Mucosa of descending colon (tissue), 3 donors: Measurements from ENCODE around the gene CD24. TPM values are rescaled to one million over a fixed set of nuclear protein-coding genes. Genes with fewer than 3 reads are reported as not detected.
"Not testable (repeated sequence)": the region's sequence is repeated elsewhere in the genome, so short reads cannot be mapped to it uniquely, and the experiment has no call there.

ENCODE experiments used
- ATAC-seq: fragments of 200-7000 bp; cut with Tn5 transposase; one replicate; pipeline ENCODE4 v1.9.1; 2020; ENCODE audit warnings: mild to moderate bottlenecking, moderate library complexity
- DNase-seq, 3 donors: peaks; one replicate each; pipeline ENCODE4 v3.0.0-alpha.2; 2020
- H3K36me3 ChIP-seq: fragments of 200-600 bp; one replicate; pipeline ENCODE4 v1.8.0; 2021; ENCODE audit warnings: low read depth, mild to moderate bottlenecking
- H3K4me1 ChIP-seq: fragments of 200-600 bp; one replicate; pipeline ENCODE4 v1.8.0; 2021; ENCODE audit warnings: low read depth, mild to moderate bottlenecking
- H3K4me3 ChIP-seq: fragments of 200-600 bp; one replicate; pipeline ENCODE4 v1.8.0; 2021; ENCODE audit warnings: mild to moderate bottlenecking
- H3K9me3 ChIP-seq: fragments of 200-600 bp; one replicate; pipeline ENCODE4 v1.8.0; 2021; ENCODE audit warnings: mild to moderate bottlenecking
- intact Hi-C, 2 donors: fragments of 100-400 bp; cut with DNase I in 1 of 2; cut with micrococcal nuclease in 1 of 2; formaldehyde crosslinking; loops; one replicate each; pipeline versions ENCODE4 v1.11.0 to v1.11.1; 2022; cut with DNase I, micrococcal nuclease
- total RNA-seq, 3 donors: library from RNA; stranded (reverse); fragmentation: NEBNext Ultra II Directional in 2 of 3; extraction: Animal tissue kit (Norgen Biotek cat#: 25700) in 2 of 3; gene quantifications; one replicate each; pipeline versions ENCODE4 v1.2.1 to v1.2.4, GENCODE V29; 2021 to 2023
- TF ChIP-seq, protein P1 (sequence below): fragments of 200-600 bp; IDR thresholded peaks from one replicate; pipeline ENCODE4 v1.8.0; 2022; ENCODE audit warnings: antibody characterized with exemption, mild to moderate bottlenecking
- donor health status: DM: no; HTN: no; CAD: no; lungs with moderate emphysema.
- donor health status: DM: no; HTN: no; CAD: no.
- donor health status: DM: no; HTN: yes; CAD: no.

The CD24 gene
- total RNA-seq, 3 donors from 2014 or later = 968 to 2,235 (median 1,593) TPM

DNA sequence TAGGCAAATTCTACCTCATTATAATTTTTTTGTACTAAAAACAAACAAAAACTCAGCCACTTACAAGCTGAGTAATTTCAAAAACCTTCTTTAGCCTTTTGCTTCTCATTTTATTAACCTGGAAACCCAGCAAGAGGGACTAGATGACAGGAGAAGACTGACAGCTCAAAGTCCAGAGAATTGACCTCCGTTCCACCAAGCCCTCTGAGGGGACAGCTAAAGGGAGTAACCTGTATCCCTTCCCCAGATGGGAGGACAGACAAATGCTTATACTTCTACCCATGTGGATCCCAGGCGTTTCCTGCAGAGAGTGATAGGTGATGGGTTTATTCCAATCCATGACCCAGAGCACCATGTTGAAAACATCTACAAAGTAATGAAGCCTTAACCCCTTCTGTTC is 35.0 kb upstream of the CD24 start:
- H3K36me3 ChIP-seq = no peaks in the 10 kb centered on the region
- intact Hi-C loops = no loop called here
- no peaks in the 10 kb centered on the region for H3K9me3 ChIP-seq
- ATAC-seq (no peak), DNase-seq (no peak)
- TF ChIP-seq, protein P1, sequence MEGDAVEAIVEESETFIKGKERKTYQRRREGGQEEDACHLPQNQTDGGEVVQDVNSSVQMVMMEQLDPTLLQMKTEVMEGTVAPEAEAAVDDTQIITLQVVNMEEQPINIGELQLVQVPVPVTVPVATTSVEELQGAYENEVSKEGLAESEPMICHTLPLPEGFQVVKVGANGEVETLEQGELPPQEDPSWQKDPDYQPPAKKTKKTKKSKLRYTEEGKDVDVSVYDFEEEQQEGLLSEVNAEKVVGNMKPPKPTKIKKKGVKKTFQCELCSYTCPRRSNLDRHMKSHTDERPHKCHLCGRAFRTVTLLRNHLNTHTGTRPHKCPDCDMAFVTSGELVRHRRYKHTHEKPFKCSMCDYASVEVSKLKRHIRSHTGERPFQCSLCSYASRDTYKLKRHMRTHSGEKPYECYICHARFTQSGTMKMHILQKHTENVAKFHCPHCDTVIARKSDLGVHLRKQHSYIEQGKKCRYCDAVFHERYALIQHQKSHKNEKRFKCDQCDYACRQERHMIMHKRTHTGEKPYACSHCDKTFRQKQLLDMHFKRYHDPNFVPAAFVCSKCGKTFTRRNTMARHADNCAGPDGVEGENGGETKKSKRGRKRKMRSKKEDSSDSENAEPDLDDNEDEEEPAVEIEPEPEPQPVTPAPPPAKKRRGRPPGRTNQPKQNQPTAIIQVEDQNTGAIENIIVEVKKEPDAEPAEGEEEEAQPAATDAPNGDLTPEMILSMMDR = no peak
- no peak overlapping the region for H3K4me3 ChIP-seq
- H3K4me1 ChIP-seq = no peaks in the 10 kb centered on the region

DNA sequence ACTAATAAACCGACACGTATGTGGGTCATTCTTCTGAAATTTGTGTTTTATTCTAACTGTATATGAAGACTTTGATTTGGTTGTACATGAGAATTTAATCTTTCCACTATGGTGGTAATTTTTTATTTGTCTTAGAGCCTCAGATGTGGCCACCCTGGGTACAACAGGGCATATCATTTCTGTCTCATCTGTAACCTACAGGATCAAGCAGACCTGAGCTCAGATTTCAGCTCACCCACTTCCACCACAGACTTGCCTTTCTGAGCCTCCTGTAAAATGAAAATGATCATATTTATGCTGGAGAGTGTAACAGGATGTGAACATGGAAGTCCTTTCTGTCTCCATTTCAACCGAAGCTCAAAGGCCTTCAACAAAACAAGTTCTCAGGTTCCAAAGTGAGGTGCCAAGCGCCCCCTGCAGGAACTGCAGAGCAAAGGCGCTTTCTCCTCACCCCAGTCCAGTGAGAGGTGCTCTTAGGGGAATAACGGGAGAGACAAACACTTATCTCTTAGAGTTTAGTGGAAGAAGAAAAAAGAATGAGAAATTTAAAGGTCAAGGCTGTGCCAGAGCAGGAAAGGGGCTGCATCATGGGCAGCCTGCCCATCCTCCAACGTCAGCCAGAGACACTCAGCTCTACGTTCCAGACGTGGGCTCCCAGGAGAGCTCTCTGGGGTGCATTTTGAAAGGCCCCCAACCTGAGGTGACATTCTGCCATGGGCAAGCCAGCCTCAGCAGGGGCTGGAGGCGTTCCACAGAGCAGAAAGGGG is 23.0 kb upstream of the CD24 start:
- DNase-seq = peak in 2 of 3 donors; percentile 59 to 80

DNA sequence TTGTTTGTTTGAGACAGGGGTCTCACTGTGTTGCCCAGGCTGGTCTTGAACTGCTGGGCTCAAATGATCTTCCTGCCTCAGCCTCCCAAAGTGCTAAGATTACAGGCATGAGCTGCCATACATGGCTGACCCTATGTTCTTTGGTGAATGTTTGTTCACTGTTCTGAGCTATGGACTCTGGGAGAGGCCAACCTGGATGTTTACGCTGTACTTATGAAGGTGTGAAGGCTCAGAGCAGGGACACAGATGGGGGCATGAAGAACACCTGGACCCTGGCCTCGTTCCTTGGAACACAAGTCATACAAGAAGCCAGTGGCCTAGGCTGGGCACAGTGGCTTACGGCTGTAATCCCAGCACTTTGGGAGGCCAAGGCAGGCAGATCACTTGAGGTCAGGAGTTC is 21.1 kb upstream of the CD24 start:
- intact Hi-C loops = loop anchor here in 1 of 2 donors (10.0 kb wide), 1 partner anchor 561 kb away; no protein-coding TSS in a partner anchor
- H3K36me3 ChIP-seq = no peaks in the 10 kb centered on the region
- H3K4me1 ChIP-seq = no peaks in the 10 kb centered on the region
- TF ChIP-seq, protein P1 = no peak
- no peak for ATAC-seq
- H3K4me3 ChIP-seq = no peak overlapping the region
- no peaks in the 10 kb centered on the region for H3K9me3 ChIP-seq
- no peak for DNase-seq

More for the DNA sequence above, 23.0 kb upstream of the CD24 start:
- TF ChIP-seq, protein P1 = peak; percentile 77
- ATAC-seq = peak; percentile 89
- intact Hi-C loops = loop anchor here in 1 of 2 donors (10.0 kb wide), 1 partner anchor 563 kb away; no protein-coding TSS in a partner anchor
- no peaks in the 10 kb centered on the region for H3K4me1 ChIP-seq
- no peak overlapping the region for H3K4me3 ChIP-seq
- no peaks in the 10 kb centered on the region for H3K9me3 ChIP-seq
- no peaks in the 10 kb centered on the region for H3K36me3 ChIP-seq

DNA sequence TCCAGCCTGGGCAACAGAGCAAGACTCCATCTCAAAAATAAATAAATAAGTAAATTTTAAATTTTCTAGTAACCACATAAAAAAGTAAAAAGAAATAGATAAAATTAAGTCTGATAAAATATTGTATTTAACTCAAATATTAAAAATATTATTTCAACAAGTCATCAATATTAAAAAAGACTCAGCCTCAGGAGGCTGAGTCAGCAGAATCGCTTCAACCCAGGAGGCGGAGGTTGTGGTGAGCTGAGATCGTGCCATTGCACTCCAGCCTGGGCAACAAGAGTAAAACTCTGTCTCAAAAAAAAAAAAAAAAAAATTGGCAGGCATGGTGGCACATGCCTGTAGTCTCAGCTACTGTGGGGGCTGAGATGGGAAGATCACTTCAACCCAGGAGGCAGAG is 15.2 kb upstream of the CD24 start:
- not testable (repeated sequence) for H3K36me3 ChIP-seq, H3K9me3 ChIP-seq, DNase-seq, ATAC-seq, H3K4me1 ChIP-seq, H3K4me3 ChIP-seq
- intact Hi-C loops = loop anchor here (10.0 kb wide), 2 partner anchors 555 to 655 kb away; no protein-coding TSS in a partner anchor

DNA sequence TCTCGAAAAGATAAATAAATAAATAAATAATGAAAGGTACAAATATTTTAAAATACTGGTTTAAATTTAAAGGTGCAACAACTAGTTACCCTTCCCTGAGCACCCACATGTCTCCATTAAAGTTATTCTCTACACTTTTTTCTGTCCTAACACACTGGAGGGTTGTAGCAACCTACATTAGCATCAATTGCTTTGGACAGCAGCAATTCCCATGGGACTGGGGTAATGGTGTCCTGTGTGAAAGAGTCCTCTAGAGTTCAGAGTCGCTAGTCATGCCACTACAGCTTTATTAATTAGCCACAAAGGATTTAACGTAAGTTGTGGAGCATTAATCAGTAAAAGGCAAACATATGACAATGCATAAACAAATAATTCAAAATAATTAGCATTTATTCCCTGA is 14.1 kb upstream of the CD24 start:
- no peaks in the 10 kb centered on the region for H3K9me3 ChIP-seq
- H3K36me3 ChIP-seq = no peaks in the 10 kb centered on the region
- TF ChIP-seq, protein P1 = no peak
- no peaks in the 10 kb centered on the region for H3K4me1 ChIP-seq
- H3K4me3 ChIP-seq = no peak overlapping the region
- DNase-seq (no peak), ATAC-seq (no peak)
- intact Hi-C loops = loop anchor here in 1 of 2 donors (10.0 kb wide), 1 partner anchor 654 kb away; no protein-coding TSS in a partner anchor

DNA sequence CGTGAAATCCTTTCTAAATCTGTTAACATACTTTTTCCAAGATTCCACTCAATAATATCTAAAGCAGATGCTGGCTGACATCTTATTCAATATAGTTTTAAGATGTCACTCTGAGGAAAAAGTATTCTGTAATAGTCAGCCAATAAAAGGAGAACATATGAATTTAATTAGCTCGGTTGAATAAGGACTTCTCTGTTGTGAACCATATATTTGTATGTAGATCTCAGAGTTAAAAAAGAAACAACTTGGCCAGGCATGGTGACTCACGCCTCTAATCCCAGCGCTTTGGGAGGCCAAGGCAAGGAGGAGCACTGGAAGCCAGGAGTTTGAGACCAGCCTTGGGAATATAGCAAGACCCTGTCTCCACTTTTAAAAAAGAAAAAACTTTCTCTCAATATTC is 7.4 kb upstream of the CD24 start:
- intact Hi-C loops = loop anchor here in 1 of 2 donors (10.0 kb wide), 1 partner anchor 647 kb away; no protein-coding TSS in a partner anchor
- no peaks in the 10 kb centered on the region for H3K36me3 ChIP-seq
- ATAC-seq (no peak), DNase-seq (no peak)
- peaks cover 4% of the 10 kb centered on the region for H3K4me1 ChIP-seq
- no peak overlapping the region for H3K4me3 ChIP-seq
- H3K9me3 ChIP-seq = no peaks in the 10 kb centered on the region
- TF ChIP-seq, protein P1 = no peak
